IPS-18a (cell line): Measurements from ENCODE around the gene LDLRAP1.
"Not testable (repeated sequence)": the region's sequence is repeated elsewhere in the genome, so short reads cannot be mapped to it uniquely, and the experiment has no call there.

Source experiments
- H3K27ac ChIP-seq: one replicate; pipeline ENCODE4 v1.5.1; 2013; ENCODE audit warnings: low read length
- H3K27me3 ChIP-seq: one replicate; pipeline ENCODE4 v1.6.1; 2013; ENCODE audit warnings: mild to moderate bottlenecking, low read length; ENCODE audit not compliant: control insufficient read depth, insufficient read depth
- H3K36me3 ChIP-seq: one replicate; pipeline ENCODE4 v1.6.1; 2013; ENCODE audit warnings: low read depth, low read length; ENCODE audit not compliant: control insufficient read depth
- H3K4me1 ChIP-seq: one replicate; pipeline ENCODE4 v1.6.1; 2013; ENCODE audit warnings: low read depth, low read length; ENCODE audit not compliant: control insufficient read depth
- H3K4me3 ChIP-seq: one replicate; pipeline ENCODE4 v1.5.1; 2013; ENCODE audit warnings: low read length
- H3K9ac ChIP-seq: one replicate; pipeline ENCODE4 v1.6.1; 2013; ENCODE audit warnings: mild to moderate bottlenecking, low read length, moderate library complexity
- H3K9me3 ChIP-seq: one replicate; pipeline ENCODE4 v1.6.1; 2013; ENCODE audit warnings: low read depth, low read length; ENCODE audit not compliant: control insufficient read depth

Gene LDLRAP1

DNA sequence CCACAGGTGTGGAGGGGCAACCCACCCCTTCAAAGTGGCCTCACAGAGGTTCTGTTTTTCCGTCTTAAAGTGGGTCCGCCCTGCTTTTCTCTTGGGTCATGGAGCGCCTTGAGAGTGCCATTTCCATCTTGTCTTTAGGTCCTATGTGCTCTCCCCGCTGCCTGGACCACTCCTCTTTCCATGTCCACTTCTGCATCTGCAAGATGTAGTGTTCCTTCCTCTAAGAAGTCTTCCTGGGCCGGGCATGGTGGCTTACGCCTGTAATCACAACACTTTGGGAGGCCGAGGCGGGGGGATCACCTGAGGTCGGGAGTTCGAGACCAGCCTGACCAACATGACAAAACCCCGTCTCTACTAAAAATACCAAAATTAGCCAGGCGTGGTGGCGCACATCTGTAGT, 45.4 kb downstream of the LDLRAP1 start:
- not testable (repeated sequence) for H3K9me3 ChIP-seq, H3K27me3 ChIP-seq, H3K9ac ChIP-seq, H3K27ac ChIP-seq, H3K4me3 ChIP-seq, H3K36me3 ChIP-seq
- H3K4me1 ChIP-seq = peaks cover 17% of the 10 kb centered on the region

DNA sequence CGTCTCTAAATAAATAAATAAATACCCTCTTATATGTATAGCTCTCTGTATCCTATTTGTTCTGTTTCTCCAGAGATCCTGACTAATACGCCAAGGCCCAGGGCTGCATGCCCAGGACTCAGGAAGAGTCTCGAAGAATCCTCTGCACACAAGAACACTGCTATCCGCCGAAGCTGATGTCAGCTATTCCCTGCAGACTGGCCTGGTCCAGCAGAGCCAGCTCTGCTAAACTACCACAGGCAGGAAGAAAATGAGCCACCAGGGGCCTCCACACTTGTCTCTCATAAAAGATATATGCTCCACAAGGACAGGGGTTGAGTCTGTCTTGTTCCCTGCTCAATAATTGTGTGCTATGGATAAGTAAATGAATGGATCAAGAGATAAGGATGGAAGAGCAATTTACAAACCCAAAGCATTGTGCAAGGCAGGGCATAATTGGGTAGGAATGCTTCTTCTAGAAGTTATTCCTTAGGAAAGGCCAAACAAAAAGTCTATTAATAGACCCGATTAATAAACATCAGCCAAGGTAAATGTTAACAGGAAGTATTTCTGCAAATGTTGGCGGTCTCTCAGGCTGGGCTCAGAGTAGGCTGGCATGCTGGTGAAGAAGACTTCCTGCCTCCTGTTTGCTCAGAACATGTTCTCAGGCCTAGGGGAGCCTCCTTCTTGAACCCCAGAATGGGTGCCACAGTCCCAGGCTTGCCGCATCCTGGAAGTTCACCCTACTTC, 46.9 kb downstream of the LDLRAP1 start:
- no peaks in the 10 kb centered on the region for H3K27me3 ChIP-seq
- H3K27ac ChIP-seq = no peak overlapping the region
- H3K36me3 ChIP-seq = no peaks in the 10 kb centered on the region
- H3K4me3 ChIP-seq = no peak overlapping the region
- H3K9ac ChIP-seq = no peak overlapping the region
- H3K9me3 ChIP-seq = no peaks in the 10 kb centered on the region
- H3K4me1 ChIP-seq = peaks cover 17% of the 10 kb centered on the region

DNA sequence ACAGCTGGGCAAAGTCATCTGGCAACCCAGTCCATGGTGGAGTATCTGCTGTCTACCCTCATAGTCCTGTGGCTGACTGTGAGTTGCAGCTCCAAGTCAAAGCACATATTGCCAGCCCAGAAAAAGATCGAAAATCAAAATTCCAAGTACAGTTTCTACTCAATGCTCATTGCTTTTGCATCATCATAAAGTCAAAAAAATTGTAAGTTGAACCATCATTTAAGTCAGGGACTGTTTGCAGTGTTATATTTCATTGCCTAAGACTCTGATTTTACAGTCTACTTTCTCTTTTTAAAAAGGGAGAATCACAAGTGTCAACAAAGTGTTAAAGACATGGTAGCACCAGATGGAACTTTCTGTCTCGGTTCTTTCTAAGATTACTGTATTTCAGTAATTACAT, 50.5 kb downstream of the LDLRAP1 start:
- Histone ChIP-seq H3K9me3 (no peaks in the 10 kb centered on the region), H3K36me3 (no peaks in the 10 kb centered on the region), H3K4me1 (no peaks in the 10 kb centered on the region), H3K4me3 (no peak overlapping the region), H3K9ac (no peak overlapping the region), H3K27ac (no peak overlapping the region), H3K27me3 (no peaks in the 10 kb centered on the region)

DNA sequence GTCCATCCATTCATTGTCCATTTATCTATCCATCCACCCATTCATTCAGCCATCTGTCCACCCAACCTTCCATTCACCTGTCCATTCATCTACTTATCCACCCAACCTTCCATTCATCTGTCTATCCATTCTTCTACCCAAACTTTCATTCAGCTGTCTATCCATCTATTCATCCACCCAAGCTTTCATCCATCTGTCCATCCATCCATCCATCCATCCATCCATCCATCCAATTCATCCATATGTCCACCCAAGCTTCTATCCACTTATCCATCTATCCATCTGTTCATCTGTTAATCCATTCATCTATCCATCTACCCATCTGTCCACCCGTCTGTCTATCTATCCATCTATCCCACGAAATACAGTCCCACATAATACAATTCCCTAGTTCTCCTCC, 51.6 kb downstream of the LDLRAP1 start:
- no peak overlapping the region for H3K27ac ChIP-seq
- no peaks in the 10 kb centered on the region for H3K4me1 ChIP-seq
- H3K27me3 ChIP-seq = no peaks in the 10 kb centered on the region
- no peak overlapping the region for H3K4me3 ChIP-seq
- no peak overlapping the region for H3K9ac ChIP-seq
- no peaks in the 10 kb centered on the region for H3K9me3 ChIP-seq
- H3K36me3 ChIP-seq = no peaks in the 10 kb centered on the region

DNA sequence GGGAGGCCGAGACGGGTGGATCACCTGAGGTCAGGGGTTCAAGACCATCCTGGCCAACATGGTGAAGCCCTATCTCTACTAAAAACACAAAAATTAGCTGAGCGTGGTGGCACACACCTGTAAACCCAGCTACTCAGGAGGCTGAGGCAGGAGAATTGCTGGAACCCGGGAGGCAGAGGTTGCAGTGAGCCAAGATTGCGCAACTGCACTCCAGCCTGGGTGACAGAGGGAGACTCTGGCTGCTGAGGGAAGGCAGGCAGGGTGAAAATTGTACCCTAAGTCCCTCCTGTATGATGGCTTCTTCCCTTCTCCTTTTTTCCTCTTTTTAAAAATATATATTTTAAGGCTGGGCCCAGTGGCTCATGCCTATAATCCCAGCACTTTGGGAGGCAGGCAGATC, 53.2 kb downstream of the LDLRAP1 start:
- H3K27ac ChIP-seq, H3K4me3 ChIP-seq, H3K27me3 ChIP-seq, H3K4me1 ChIP-seq, H3K9me3 ChIP-seq, H3K9ac ChIP-seq, H3K36me3 ChIP-seq: not testable (repeated sequence)

DNA sequence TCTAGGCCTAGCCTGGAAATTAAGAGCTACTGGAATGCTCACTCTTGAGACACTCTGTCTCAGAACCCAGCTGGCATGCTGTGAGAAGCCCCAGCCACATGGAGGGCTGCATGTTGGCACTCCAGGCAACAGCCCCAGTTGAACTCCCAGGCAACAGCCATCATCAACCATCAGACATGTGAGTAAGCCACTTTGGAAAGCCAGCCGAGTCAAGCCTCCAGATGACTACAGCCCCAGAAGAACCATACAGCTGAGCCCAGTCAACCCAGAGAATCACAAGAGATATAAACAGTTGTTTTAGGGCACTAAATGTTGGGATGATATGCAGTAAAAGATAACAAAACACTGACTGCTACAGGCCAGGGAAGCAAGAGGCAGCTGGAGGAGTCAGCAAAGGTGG, 55.5 kb downstream of the LDLRAP1 start:
- Histone ChIP-seq H3K9me3 (no peaks in the 10 kb centered on the region), H3K36me3 (no peaks in the 10 kb centered on the region), H3K4me1 (no peaks in the 10 kb centered on the region), H3K9ac (no peak overlapping the region), H3K4me3 (no peak overlapping the region), H3K27me3 (no peaks in the 10 kb centered on the region), H3K27ac (no peak overlapping the region)

DNA sequence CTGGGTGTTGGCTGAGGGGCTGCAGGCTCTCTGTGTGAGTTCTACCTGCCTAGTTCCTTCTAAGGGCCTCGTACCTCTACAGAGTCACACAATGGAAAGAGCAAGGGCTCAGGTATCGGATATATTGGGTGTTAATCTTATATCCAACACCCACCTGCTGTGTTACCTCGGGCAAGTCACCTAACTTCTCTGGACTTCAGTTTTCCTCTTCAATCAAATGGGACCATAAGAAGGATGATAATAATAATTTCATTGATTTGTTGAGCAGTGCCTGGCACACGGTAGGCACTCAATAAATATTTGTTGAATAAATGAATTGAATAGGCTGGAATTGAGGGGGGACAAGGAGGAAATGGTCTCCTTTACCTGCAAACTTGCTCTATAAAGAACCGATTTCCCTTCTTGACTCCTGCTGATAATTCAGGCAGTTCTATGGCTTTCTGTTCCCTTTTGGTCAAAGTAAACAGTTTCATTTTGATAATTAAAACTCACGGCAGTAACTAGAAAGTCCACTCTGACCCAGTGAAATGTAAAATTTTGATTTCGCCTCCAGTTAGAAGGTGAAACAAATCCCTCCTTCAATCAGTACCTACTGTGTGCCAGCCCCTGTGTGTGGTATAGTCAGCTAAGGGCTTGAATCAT, 56.7 kb downstream of the LDLRAP1 start:
- Histone ChIP-seq H3K27me3 (no peaks in the 10 kb centered on the region), H3K9ac (no peak overlapping the region), H3K27ac (no peak overlapping the region), H3K4me1 (no peaks in the 10 kb centered on the region), H3K9me3 (no peaks in the 10 kb centered on the region), H3K4me3 (no peak overlapping the region), H3K36me3 (no peaks in the 10 kb centered on the region)

DNA sequence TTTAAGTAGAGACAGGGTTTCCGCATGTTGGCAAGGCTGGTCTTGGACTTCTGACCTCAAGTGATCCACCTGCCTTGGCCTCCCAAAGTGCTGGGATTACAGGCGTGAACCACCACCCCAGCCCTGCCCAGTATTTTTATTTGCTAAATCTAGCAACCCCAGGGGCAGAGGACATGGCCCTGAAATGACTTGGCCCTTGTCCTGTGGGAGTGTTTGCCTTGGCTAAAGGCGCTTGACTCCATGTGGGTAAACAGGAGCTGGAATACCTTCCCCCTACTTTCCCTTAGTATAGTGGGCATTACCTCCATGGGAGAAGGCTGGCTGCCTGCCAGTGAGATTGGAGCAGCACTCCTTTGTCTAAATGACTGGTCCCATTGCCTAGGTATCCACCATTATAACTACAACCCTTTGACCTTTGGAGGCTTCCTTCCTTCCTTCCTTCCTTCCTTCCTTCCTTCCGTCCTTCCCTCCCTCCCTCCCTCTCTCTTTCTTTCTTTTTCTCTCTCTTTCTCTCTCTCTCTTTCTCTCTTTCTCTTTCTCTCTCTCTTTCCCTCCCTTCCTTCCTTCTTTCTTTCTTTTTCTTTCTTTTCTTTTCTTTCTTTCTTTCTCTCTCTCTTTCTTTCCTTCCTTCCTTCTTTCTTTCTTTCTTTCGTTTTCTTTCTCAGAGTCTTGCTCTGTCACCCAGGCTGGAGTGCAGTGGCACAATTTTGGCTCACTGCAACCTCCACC, 57.7 kb downstream of the LDLRAP1 start:
- not testable (repeated sequence) for H3K4me1 ChIP-seq, H3K9ac ChIP-seq, H3K27me3 ChIP-seq, H3K36me3 ChIP-seq, H3K27ac ChIP-seq, H3K9me3 ChIP-seq, H3K4me3 ChIP-seq

DNA sequence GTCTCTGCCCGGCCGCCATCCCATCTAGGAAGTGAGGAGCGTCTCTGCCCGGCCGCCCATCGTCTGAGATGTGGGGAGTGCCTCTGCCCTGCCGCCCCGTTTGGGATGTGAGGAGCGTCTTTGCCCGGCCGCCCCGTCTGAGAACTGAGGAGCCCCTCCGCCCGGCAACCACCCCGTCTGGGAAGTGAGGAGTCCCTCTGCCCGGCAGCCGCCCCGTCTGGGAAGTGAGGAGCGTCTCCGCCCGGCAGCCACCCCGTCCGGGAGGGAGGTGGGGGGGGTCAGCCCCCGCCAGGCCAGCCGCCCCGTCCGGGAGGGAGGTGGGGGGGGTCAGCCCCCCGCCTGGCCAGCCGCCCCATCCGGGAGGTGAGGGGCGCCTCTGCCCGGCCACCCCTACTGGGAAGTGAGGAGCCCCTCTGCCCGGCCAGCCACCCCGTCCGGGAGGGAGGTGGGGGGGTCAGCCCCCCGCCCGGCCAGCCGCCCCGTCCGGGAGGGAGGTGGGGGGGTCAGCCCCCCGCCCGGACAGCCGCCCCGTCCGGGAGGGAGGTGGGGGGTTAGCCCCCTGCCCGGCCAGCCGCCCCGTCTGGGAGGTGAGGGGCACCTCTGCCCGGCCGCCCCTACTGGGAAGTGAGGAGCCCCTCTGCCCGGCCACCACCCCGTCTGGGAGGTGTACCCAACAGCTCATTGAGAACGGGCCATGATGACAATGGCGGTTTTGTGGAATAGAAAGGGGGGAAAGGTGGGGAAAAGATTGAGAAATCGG, 60.6 kb downstream of the LDLRAP1 start:
- not testable (repeated sequence) for H3K9ac ChIP-seq, H3K4me3 ChIP-seq, H3K9me3 ChIP-seq, H3K36me3 ChIP-seq, H3K27ac ChIP-seq, H3K27me3 ChIP-seq, H3K4me1 ChIP-seq

DNA sequence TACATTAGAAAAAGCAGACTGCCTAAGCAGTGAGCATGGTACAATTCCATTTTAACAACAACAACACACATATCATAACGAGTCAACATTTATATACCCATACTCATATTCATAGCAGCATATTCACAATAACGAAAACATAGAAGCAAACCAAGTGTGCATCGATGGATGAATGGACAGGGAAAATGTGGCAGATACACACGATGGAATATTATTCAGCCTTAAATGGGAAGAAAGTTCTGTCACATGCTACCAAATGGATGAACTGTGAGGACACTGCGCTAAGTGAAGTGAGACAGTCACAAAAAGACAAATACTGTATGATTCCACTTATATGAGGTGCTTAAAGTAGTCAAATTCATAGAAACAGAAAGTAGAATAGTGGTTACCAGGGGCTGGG, 63.7 kb downstream of the LDLRAP1 start:
- H3K9me3 ChIP-seq = no peaks in the 10 kb centered on the region
- H3K9ac ChIP-seq = no peak overlapping the region
- H3K4me1 ChIP-seq = no peaks in the 10 kb centered on the region
- no peak overlapping the region for H3K4me3 ChIP-seq
- peaks cover 13% of the 10 kb centered on the region for H3K27me3 ChIP-seq
- no peak overlapping the region for H3K27ac ChIP-seq
- H3K36me3 ChIP-seq = no peaks in the 10 kb centered on the region

DNA sequence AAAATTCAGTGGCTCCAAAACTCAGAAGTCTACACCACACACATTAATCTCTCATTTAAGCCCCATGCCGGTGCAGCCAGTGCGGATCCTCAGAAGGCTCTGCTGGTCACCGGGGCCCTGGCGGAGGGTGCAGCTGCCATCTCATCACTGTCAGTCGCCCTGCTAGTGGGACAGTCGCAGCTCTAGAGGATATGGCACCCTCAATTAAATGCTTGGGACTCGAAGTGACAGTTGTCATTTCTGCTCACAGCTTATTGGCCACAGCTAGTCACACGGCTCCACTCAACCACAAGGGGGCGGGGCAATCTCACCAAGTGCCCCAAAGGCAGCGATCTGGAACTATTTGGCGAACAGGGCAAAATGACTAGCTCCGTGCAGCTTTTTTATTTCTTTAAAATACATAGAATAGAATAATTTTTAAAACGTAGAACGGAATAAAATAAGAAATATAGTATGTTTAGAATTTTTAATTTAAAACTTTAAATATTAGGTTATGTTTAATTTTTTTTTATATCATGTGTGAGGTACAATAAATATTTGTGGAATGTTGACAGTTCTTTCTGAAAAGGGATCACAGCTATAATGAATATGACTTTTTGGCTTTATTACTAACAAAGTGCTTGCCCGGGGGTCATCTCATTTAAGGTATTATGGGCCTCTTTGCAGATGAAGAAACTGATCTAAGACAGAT, 65.2 kb downstream of the LDLRAP1 start:
- Histone ChIP-seq H3K36me3 (no peaks in the 10 kb centered on the region), H3K27me3 (peaks cover 17% of the 10 kb centered on the region), H3K27ac (no peak overlapping the region), H3K4me3 (no peak overlapping the region), H3K9ac (no peak overlapping the region), H3K9me3 (no peaks in the 10 kb centered on the region), H3K4me1 (no peaks in the 10 kb centered on the region)
